ENCODE results near the gene MAGEA10.
"Not testable (repeated sequence)": the region's sequence is repeated elsewhere in the genome, so short reads cannot be mapped to it uniquely, and the experiment has no call there.

Gene MAGEA10

GRCh38 chrX:152138388-152138784, at the start of gene MAGEA10:
Gene MAGEA10, minus strand, starts transcription at chrX:152138577. Its CDS starts 2,957 bp downstream, at chrX:152135620.
- no peak within 1 kb of the TSS for H3K4me3 ChIP-seq (ENCODE audit: low read depth in 1 of 2, low read length in 1 of 2)
- no peaks in the 10 kb centered on the region for H3K36me3 ChIP-seq
- H3K4me1 ChIP-seq (ENCODE audit: control insufficient read depth in 1 of 2, insufficient read depth in 1 of 2, low read depth in 1 of 2, low read length in 1 of 2), result no peaks in the 10 kb centered on the region
- H3K9me3 ChIP-seq, result no peaks in the 10 kb centered on the region
- H3K27ac ChIP-seq, result no peak within 1 kb of the TSS
- no peaks in the 10 kb centered on the region for H3K27me3 ChIP-seq
- no peak for TF ChIP-seq CTCF (IDR thresholded peaks at IDR 0.05)

- no peaks in the 10 kb centered on the region for H3K4me1 ChIP-seq (ENCODE audit: control insufficient read depth in 1 of 2, insufficient read depth in 1 of 2, low read depth in 1 of 2, low read length in 1 of 2)
- H3K4me3 ChIP-seq (ENCODE audit: low read depth in 1 of 2, low read length in 1 of 2), result no peak overlapping the region
- H3K9me3 ChIP-seq, result no peaks in the 10 kb centered on the region
- no peak overlapping the region for H3K27ac ChIP-seq
- no peaks in the 10 kb centered on the region for H3K36me3 ChIP-seq
- no peaks in the 10 kb centered on the region for H3K27me3 ChIP-seq
- no peak for TF ChIP-seq CTCF (IDR thresholded peaks at IDR 0.05)
Measured at GRCh38 chrX:152177497-152178269, 39.3 kb upstream of the MAGEA10 start.

GRCh38 chrX:152177052-152177451, 38.7 kb upstream of the MAGEA10 start:
- Histone ChIP-seq H3K27ac (no peak overlapping the region), H3K4me3 (ENCODE audit: low read depth in 1 of 2, low read length in 1 of 2) (no peak overlapping the region), H3K36me3 (no peaks in the 10 kb centered on the region), H3K9me3 (no peaks in the 10 kb centered on the region), H3K4me1 (ENCODE audit: control insufficient read depth in 1 of 2, insufficient read depth in 1 of 2, low read depth in 1 of 2, low read length in 1 of 2) (no peaks in the 10 kb centered on the region), H3K27me3 (no peaks in the 10 kb centered on the region)
- no peak for TF ChIP-seq CTCF (IDR thresholded peaks at IDR 0.05)

GRCh38 chrX:152175892-152176291, 37.5 kb upstream of the MAGEA10 start:
- not testable (repeated sequence) for H3K4me1 ChIP-seq (ENCODE audit: control insufficient read depth in 1 of 2, insufficient read depth in 1 of 2, low read depth in 1 of 2, low read length in 1 of 2); H3K27ac ChIP-seq; H3K27me3 ChIP-seq; H3K36me3 ChIP-seq; H3K4me3 ChIP-seq (ENCODE audit: low read depth in 1 of 2, low read length in 1 of 2); H3K9me3 ChIP-seq

GRCh38 chrX:152173923-152174322, 35.5 kb upstream of the MAGEA10 start:
- not testable (repeated sequence) for H3K27ac ChIP-seq; H3K4me3 ChIP-seq (ENCODE audit: low read depth in 1 of 2, low read length in 1 of 2); H3K36me3 ChIP-seq; H3K9me3 ChIP-seq; H3K27me3 ChIP-seq; H3K4me1 ChIP-seq (ENCODE audit: control insufficient read depth in 1 of 2, insufficient read depth in 1 of 2, low read depth in 1 of 2, low read length in 1 of 2)

GRCh38 chrX:152170621-152171020, 32.2 kb upstream of the MAGEA10 start:
- no peak overlapping the region for H3K27ac ChIP-seq
- H3K4me1 ChIP-seq (ENCODE audit: control insufficient read depth in 1 of 2, insufficient read depth in 1 of 2, low read depth in 1 of 2, low read length in 1 of 2), result no peaks in the 10 kb centered on the region
- no peaks in the 10 kb centered on the region for H3K9me3 ChIP-seq
- no peak overlapping the region for H3K4me3 ChIP-seq (ENCODE audit: low read depth in 1 of 2, low read length in 1 of 2)
- no peaks in the 10 kb centered on the region for H3K27me3 ChIP-seq
- no peak for TF ChIP-seq CTCF (IDR thresholded peaks at IDR 0.05)
- H3K36me3 ChIP-seq, result no peaks in the 10 kb centered on the region
